Osteocyte (in vitro differentiated cells): ENCODE measurements around the gene BARX2. TPM values are rescaled to one million over a fixed set of nuclear protein-coding genes. Genes with fewer than 3 reads are reported as not detected.

Experiments used
- DNase-seq: peaks from one replicate; pipeline ENCODE4 v3.0.0; 2021; ENCODE audit warnings: mixed read lengths; ENCODE audit not compliant: unreplicated experiment; ENCODE audit errors: extremely low spot score
- H3K27ac Mint-ChIP-seq: one replicate; pipeline ENCODE4 v1.8.0; 2021; ENCODE audit warnings: mild to moderate bottlenecking, mixed read lengths; ENCODE audit not compliant: unreplicated experiment
- H3K27me3 Mint-ChIP-seq: one replicate; pipeline ENCODE4 v1.8.0; 2021; ENCODE audit warnings: mixed read lengths; ENCODE audit not compliant: unreplicated experiment
- H3K36me3 Mint-ChIP-seq: one replicate; pipeline ENCODE4 v1.8.0; 2021; ENCODE audit warnings: mixed read lengths; ENCODE audit not compliant: unreplicated experiment
- H3K4me1 Mint-ChIP-seq: one replicate; pipeline ENCODE4 v1.8.0; 2021; ENCODE audit warnings: mixed read lengths; ENCODE audit not compliant: unreplicated experiment
- H3K4me3 Mint-ChIP-seq: one replicate; pipeline ENCODE4 v1.8.0; 2021; ENCODE audit warnings: mild to moderate bottlenecking, moderate library complexity, mixed read lengths; ENCODE audit not compliant: unreplicated experiment
- H3K9me3 Mint-ChIP-seq: one replicate; pipeline ENCODE4 v1.8.0; 2021; ENCODE audit warnings: mixed read lengths; ENCODE audit not compliant: unreplicated experiment
- total RNA-seq: library from RNA; stranded (reverse); gene quantifications from 2 replicates; pipeline ENCODE4 v1.2.1, GENCODE V29; 2021
- TF ChIP-seq, protein P1 (sequence below): fragments of 200-600 bp; sonication (generic); IDR thresholded peaks from 2 replicates; pipeline ENCODE4 v1.5.0; 2021; ENCODE audit warnings: antibody characterized with exemption, mild to moderate bottlenecking, moderate library complexity

Gene BARX2
- total RNA-seq, 1 donor from 2014 or later, result not detected

GRCh38 chr11:129434641-129435498 is 59.2 kb downstream of the BARX2 start:
- TF ChIP-seq, protein P1, sequence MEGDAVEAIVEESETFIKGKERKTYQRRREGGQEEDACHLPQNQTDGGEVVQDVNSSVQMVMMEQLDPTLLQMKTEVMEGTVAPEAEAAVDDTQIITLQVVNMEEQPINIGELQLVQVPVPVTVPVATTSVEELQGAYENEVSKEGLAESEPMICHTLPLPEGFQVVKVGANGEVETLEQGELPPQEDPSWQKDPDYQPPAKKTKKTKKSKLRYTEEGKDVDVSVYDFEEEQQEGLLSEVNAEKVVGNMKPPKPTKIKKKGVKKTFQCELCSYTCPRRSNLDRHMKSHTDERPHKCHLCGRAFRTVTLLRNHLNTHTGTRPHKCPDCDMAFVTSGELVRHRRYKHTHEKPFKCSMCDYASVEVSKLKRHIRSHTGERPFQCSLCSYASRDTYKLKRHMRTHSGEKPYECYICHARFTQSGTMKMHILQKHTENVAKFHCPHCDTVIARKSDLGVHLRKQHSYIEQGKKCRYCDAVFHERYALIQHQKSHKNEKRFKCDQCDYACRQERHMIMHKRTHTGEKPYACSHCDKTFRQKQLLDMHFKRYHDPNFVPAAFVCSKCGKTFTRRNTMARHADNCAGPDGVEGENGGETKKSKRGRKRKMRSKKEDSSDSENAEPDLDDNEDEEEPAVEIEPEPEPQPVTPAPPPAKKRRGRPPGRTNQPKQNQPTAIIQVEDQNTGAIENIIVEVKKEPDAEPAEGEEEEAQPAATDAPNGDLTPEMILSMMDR, result no peak
- Mint-ChIP-seq H3K9me3 (peaks cover 14% of the 10 kb centered on the region), H3K36me3 (no peaks in the 10 kb centered on the region), H3K4me3 (no peak overlapping the region), H3K27me3 (no peaks in the 10 kb centered on the region), H3K4me1 (no peaks in the 10 kb centered on the region), H3K27ac (no peak overlapping the region)
- no peak for DNase-seq

DNA sequence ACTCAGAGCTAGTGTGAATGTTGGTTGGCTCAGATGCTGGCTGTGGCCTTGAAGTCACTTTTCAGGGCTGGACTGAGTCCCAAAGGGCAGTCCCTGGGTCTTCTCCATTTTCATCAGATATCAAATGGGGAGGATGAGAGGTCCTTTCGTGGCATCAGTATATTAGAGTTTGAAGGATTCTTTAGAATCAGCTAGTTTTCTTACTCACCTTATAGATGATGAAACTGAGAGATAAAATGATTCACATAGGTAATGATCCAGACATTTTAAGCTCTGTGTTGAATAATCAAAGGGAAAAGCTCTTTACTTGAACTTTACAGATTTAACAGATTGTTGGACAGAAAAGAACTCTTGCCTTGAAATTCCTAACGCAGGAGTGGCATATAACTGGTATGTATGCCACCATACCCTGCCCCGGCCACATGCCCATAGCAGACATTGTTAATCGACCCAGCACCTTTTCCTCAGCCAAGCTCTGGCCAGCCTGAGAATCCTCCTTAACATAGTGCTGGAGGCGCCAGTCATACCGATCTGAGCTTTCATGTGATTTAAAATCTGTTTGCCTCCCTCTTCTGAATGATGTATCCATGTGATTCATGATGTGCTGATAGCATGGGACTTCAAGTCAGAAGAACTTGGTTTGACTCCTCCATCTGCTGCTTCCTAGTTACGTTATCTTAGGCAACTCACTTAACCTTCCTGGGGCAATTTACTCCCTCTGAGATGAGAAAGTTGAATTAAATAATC is 60.0 kb downstream of the BARX2 start:
- Mint-ChIP-seq H3K9me3 (peaks cover 14% of the 10 kb centered on the region), H3K4me1 (no peaks in the 10 kb centered on the region), H3K36me3 (no peaks in the 10 kb centered on the region), H3K27ac (no peak overlapping the region), H3K4me3 (no peak overlapping the region), H3K27me3 (no peaks in the 10 kb centered on the region)
- TF ChIP-seq, protein P1, result no peak
- DNase-seq, result no peak

DNA sequence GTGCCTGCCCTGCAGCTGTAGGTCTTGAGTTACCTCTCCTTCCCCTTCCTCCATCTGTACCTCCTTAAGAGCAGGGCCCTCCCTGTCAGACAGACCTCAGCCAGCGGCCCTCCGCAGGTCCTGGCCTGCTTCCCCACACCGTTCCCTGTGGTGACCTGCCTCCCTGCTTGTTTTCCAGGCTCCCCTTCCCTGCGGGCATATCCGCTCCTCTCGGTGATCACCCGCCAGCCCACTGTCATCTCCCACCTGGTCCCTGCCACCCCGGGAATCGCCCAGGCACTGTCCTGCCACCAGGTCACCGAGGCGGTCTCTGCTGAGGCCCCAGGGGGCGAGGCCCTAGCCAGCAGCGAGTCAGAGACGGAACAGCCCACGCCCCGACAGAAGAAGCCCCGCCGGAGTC is 60.9 kb downstream of the BARX2 start:
- Mint-ChIP-seq H3K27ac (no peak overlapping the region), H3K27me3 (no peaks in the 10 kb centered on the region)

DNA sequence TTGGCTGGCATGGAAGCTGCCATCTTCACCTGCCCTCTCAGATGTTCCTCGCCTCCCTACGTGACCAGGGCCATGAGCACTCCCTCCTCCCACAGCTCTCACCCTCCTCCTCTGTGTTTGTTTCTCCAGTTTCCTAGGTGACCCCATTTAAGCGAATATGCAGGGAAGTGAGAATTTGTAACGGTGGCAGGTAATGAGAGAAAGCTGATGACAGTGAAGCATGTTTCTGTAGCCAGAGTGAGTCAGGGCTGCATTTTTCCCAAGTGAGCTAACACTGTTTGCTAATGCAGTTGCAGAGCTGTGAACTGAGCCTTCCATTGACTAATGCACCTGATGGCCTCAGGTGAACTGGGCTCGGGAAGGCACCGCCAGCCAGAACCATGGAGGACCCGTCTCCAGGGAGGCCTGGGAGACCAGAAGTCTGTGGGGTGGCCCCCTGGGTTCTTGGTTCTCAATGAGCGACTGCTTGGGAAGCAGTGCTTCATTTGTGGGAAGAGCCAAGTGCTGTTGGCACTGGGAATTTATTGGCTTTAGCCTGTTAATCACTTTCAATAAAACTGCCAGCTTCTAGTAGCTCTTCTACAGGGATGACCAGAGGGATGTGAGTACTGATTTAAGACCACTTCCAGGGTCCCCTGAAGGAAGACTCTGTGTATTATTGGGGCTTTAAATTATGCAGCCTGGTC is 64.5 kb downstream of the BARX2 start:
- TF ChIP-seq, protein P1, result no peak
- Mint-ChIP-seq H3K27ac (no peak overlapping the region), H3K36me3 (no peaks in the 10 kb centered on the region), H3K9me3 (peaks cover 6% of the 10 kb centered on the region), H3K4me1 (no peaks in the 10 kb centered on the region), H3K4me3 (no peak overlapping the region), H3K27me3 (no peaks in the 10 kb centered on the region)
- DNase-seq, result peak; percentile 77

More for the DNA sequence above, 60.9 kb downstream of the BARX2 start:
- Mint-ChIP-seq H3K4me3 (no peak overlapping the region), H3K4me1 (no peaks in the 10 kb centered on the region), H3K36me3 (no peaks in the 10 kb centered on the region), H3K9me3 (peaks cover 7% of the 10 kb centered on the region)
- TF ChIP-seq, protein P1, result no peak
- DNase-seq, result peak; percentile 84
